Subcutaneous abdominal adipose tissue (tissue), 5 donors: Measurements from ENCODE around the gene THPO.
A peak's percentile ranks its signal among the peaks of the same experiment; 100 is the strongest.

Source experiments
- H3K27ac ChIP-seq: one replicate; pipeline ENCODE4 v1.7.0; 2013; ENCODE audit warnings: low read depth, mild to moderate bottlenecking, inconsistent platforms, low read length, moderate library complexity
- H3K27me3 ChIP-seq, 5 donors: one replicate each; pipeline ENCODE4 v1.7.0; 2013; ENCODE audit warnings: low read length in 5 of 5, inconsistent platforms in 1 of 5; ENCODE audit not compliant: control insufficient read depth in 5 of 5, insufficient read depth in 4 of 5
- H3K36me3 ChIP-seq, 5 donors: one replicate each; pipeline ENCODE4 v1.7.0; 2013; ENCODE audit warnings: low read length in 5 of 5; ENCODE audit not compliant: control insufficient read depth in 5 of 5, insufficient read depth in 5 of 5
- H3K4me1 ChIP-seq, 5 donors: one replicate each; pipeline ENCODE4 v1.7.0; 2013; ENCODE audit warnings: low read length in 5 of 5, mild to moderate bottlenecking in 3 of 5, moderate library complexity in 1 of 5; ENCODE audit not compliant: control insufficient read depth in 5 of 5, insufficient read depth in 5 of 5
- H3K4me3 ChIP-seq, 5 donors: one replicate each; pipeline ENCODE4 v1.7.0; 2013; ENCODE audit warnings: low read length in 5 of 5, low read depth in 1 of 5
- H3K9ac ChIP-seq, 5 donors: one replicate each; pipeline ENCODE4 v1.7.0; 2013; ENCODE audit warnings: low read length in 5 of 5, mild to moderate bottlenecking in 4 of 5, moderate library complexity in 3 of 5
- H3K9me3 ChIP-seq, 5 donors: one replicate each; pipeline ENCODE4 v1.7.0; 2013; ENCODE audit warnings: low read length in 5 of 5; ENCODE audit not compliant: control insufficient read depth in 5 of 5
- donor health status: healthy.
- donor health status: healthy.
- donor health status: healthy.
- donor health status: healthy.
- donor health status: healthy.

The THPO gene

GRCh38 chr3:184386047-184386806, 8.2 kb upstream of the THPO start:
- Histone ChIP-seq H3K9me3 (no peaks in the 10 kb centered on the region), H3K4me3 (no peak overlapping the region), H3K27ac (no peak overlapping the region), H3K9ac (no peak overlapping the region), H3K4me1 (peaks cover 0 to 10% (median 7%) of the 10 kb centered on the region in 5 donors), H3K27me3 (peaks cover 0 to 3% (median 0%) of the 10 kb centered on the region in 5 donors), H3K36me3 (peaks cover 0 to 49% (median 9%) of the 10 kb centered on the region in 5 donors)

GRCh38 chr3:184384856-184385422, 6.9 kb upstream of the THPO start:
- Histone ChIP-seq H3K27ac (no peak overlapping the region), H3K36me3 (peaks cover 0 to 49% (median 9%) of the 10 kb centered on the region in 5 donors), H3K9ac (no peak overlapping the region), H3K4me3 (no peak overlapping the region), H3K9me3 (no peaks in the 10 kb centered on the region), H3K4me1 (peaks cover 0 to 18% (median 15%) of the 10 kb centered on the region in 5 donors), H3K27me3 (peaks cover 0 to 8% (median 2%) of the 10 kb centered on the region in 5 donors)

GRCh38 chr3:184384342-184384741, 6.3 kb upstream of the THPO start:
- H3K36me3 ChIP-seq = peaks cover 0 to 49% (median 9%) of the 10 kb centered on the region in 5 donors
- H3K9me3 ChIP-seq = no peaks in the 10 kb centered on the region
- no peak overlapping the region for H3K9ac ChIP-seq
- H3K27ac ChIP-seq = no peak overlapping the region
- H3K4me1 ChIP-seq = peaks cover 0 to 20% (median 16%) of the 10 kb centered on the region in 5 donors
- no peak overlapping the region for H3K4me3 ChIP-seq
- peaks cover 0 to 10% (median 2%) of the 10 kb centered on the region in 5 donors for H3K27me3 ChIP-seq

- Histone ChIP-seq H3K9ac (no peak overlapping the region), H3K36me3 (peaks cover 0 to 41% (median 7%) of the 10 kb centered on the region in 5 donors), H3K27ac (no peak overlapping the region), H3K4me1 (peaks cover 0 to 31% (median 28%) of the 10 kb centered on the region in 5 donors), H3K27me3 (peaks cover 0 to 21% (median 2%) of the 10 kb centered on the region in 5 donors), H3K4me3 (no peak overlapping the region), H3K9me3 (no peaks in the 10 kb centered on the region)
Measured at GRCh38 chr3:184383033-184383740, 5.2 kb upstream of the THPO start.

GRCh38 chr3:184382326-184383032, 4.5 kb upstream of the THPO start:
- Histone ChIP-seq H3K4me3 (no peak overlapping the region), H3K9ac (no peak overlapping the region), H3K36me3 (peaks cover 0 to 37% (median 7%) of the 10 kb centered on the region in 5 donors), H3K4me1 (peaks cover 0 to 38% (median 35%) of the 10 kb centered on the region in 5 donors), H3K27ac (no peak overlapping the region), H3K9me3 (no peaks in the 10 kb centered on the region), H3K27me3 (peaks cover 0 to 21% (median 3%) of the 10 kb centered on the region in 5 donors)

GRCh38 chr3:184381261-184382224, 3.5 kb upstream of the THPO start:
- peaks cover 0 to 21% (median 5%) of the 10 kb centered on the region in 5 donors for H3K27me3 ChIP-seq
- H3K4me3 ChIP-seq = peak overlapping the region in 4 of 5 donors; percentile 55 to 66 (median 62)
- peaks cover 0 to 28% (median 7%) of the 10 kb centered on the region in 5 donors for H3K36me3 ChIP-seq
- H3K27ac ChIP-seq = no peak overlapping the region
- H3K4me1 ChIP-seq = peaks cover 0 to 41% (median 38%) of the 10 kb centered on the region in 5 donors
- H3K9me3 ChIP-seq = no peaks in the 10 kb centered on the region
- peak overlapping the region in 2 of 5 donors; percentile 5 to 32 for H3K9ac ChIP-seq

- Histone ChIP-seq H3K27ac (no peak overlapping the region), H3K36me3 (peaks cover 0 to 20% (median 7%) of the 10 kb centered on the region in 5 donors), H3K4me3 (peak overlapping the region; percentile 35 to 66 (median 59)), H3K9me3 (no peaks in the 10 kb centered on the region), H3K4me1 (peaks cover 0 to 41% (median 38%) of the 10 kb centered on the region in 5 donors), H3K9ac (peak overlapping the region in 2 of 5 donors; percentile 32 to 51), H3K27me3 (peaks cover 0 to 21% (median 5%) of the 10 kb centered on the region in 5 donors)
Measured at GRCh38 chr3:184380627-184381260, 2.7 kb upstream of the THPO start.

- H3K9ac ChIP-seq = no peak overlapping the region
- peaks cover 0 to 19% (median 7%) of the 10 kb centered on the region in 5 donors for H3K36me3 ChIP-seq
- peaks cover 0 to 21% (median 5%) of the 10 kb centered on the region in 5 donors for H3K27me3 ChIP-seq
- H3K27ac ChIP-seq = no peak overlapping the region
- no peaks in the 10 kb centered on the region for H3K9me3 ChIP-seq
- H3K4me1 ChIP-seq = peaks cover 0 to 41% (median 38%) of the 10 kb centered on the region in 5 donors
- peak overlapping the region in 4 of 5 donors; percentile 55 to 66 (median 62) for H3K4me3 ChIP-seq
Measured at GRCh38 chr3:184380185-184380626, 2.2 kb upstream of the THPO start.
